Measurements from ENCODE around the gene UNC93A.
"Not testable (repeated sequence)": the region's sequence is repeated elsewhere in the genome, so short reads cannot be mapped to it uniquely, and the experiment has no call there.

DNA sequence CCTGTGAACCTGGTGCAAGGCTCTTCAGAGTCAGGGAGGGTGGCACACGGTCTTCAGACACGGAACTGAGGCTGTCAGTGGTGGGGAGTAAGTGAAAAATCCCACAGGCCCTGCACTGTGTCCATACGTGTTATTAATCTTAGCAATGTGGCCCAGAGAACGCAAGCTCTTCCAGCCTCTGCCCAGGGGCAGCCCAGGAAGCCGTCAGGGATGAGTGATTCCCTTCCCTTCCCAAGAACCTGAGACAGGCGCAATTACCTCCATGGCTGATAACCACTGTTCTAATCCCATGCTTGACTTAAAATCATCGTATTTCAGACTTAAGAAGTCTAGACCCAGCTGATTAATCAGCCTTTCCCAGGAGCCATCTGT, 49.0 kb upstream of the UNC93A start:
- TF ChIP-seq CTCF (conservative IDR thresholded peaks at IDR 0.05; ENCODE audit: low read depth, low read length); EZH2 (IDR thresholded peaks at IDR 0.05; ENCODE audit: borderline replicate concordance, low read depth, low read length, poor library complexity, severe bottlenecking): not testable (repeated sequence)

Data from A673 (cell line).